Loucy (cell line): Measurements from ENCODE around the gene CDK18.

Source experiments
- H2AFZ ChIP-seq: fragments of 200-600 bp; sonication (generic); 2 replicates; pipeline ENCODE4 v1.6.0; 2016; ENCODE audit warnings: antibody characterized with exemption, mild to moderate bottlenecking, low read length, moderate library complexity
- H3F3A ChIP-seq: fragments of 200-600 bp; 2 replicates; pipeline ENCODE4 v1.6.0; 2016; ENCODE audit warnings: antibody characterized with exemption, low read depth, mild to moderate bottlenecking
- H3K27me3 ChIP-seq: fragments of 200-600 bp; sonication (generic); 2 replicates; pipeline ENCODE4 v1.6.1; 2014; ENCODE audit warnings: low read length, mild to moderate bottlenecking; ENCODE audit not compliant: insufficient read depth, poor library complexity, severe bottlenecking
- H3K36me3 ChIP-seq: fragments of 200-600 bp; sonication (generic); 2 replicates; pipeline ENCODE4 v1.6.1; 2016; ENCODE audit warnings: low read length; ENCODE audit not compliant: insufficient read depth
- H3K4me1 ChIP-seq: fragments of 200-600 bp; sonication (generic); 2 replicates; pipeline ENCODE4 v1.5.1; 2014; ENCODE audit warnings: low read length, mild to moderate bottlenecking; ENCODE audit not compliant: insufficient read depth, poor library complexity, severe bottlenecking
- H3K4me2 ChIP-seq: fragments of 200-600 bp; sonication (generic); 2 replicates; pipeline ENCODE4 v1.6.0; 2014; ENCODE audit warnings: antibody characterized with exemption, low read length, low read depth, mild to moderate bottlenecking; ENCODE audit not compliant: poor library complexity, severe bottlenecking
- H3K4me3 ChIP-seq: fragments of 200-600 bp; sonication (generic); 2 replicates; pipeline ENCODE4 v1.5.1; 2014; ENCODE audit warnings: low read length, mild to moderate bottlenecking, mixed read lengths; ENCODE audit not compliant: poor library complexity, severe bottlenecking
- H3K79me2 ChIP-seq: fragments of 200-600 bp; sonication (generic); 2 replicates; pipeline ENCODE4 v1.6.1; 2014; ENCODE audit warnings: low read length; ENCODE audit not compliant: insufficient read depth
- H3K9ac ChIP-seq: fragments of 200-600 bp; sonication (generic); 2 replicates; pipeline ENCODE4 v1.6.0; 2014; ENCODE audit warnings: mild to moderate bottlenecking, low read depth, low read length, moderate library complexity; ENCODE audit not compliant: poor library complexity, severe bottlenecking
- H3K9me2 ChIP-seq: fragments of 200-600 bp; sonication (generic); replicated peaks from 2 replicates; pipeline ENCODE4 v1.6.1; 2016; ENCODE audit warnings: low read depth, low read length, mixed read lengths
- H3K9me3 ChIP-seq: fragments of 200-600 bp; sonication (generic); 2 replicates; pipeline ENCODE4 v1.6.1; 2014; ENCODE audit warnings: mild to moderate bottlenecking, antibody characterized with exemption, low read length, low read depth; ENCODE audit not compliant: insufficient read depth
- H4K20me1 ChIP-seq: fragments of 200-600 bp; sonication (generic); 2 replicates; pipeline ENCODE4 v1.6.0; 2014; ENCODE audit warnings: antibody characterized with exemption, low read length, mild to moderate bottlenecking; ENCODE audit not compliant: insufficient read depth, poor library complexity, severe bottlenecking
- CTCF ChIP-seq: fragments of 200-600 bp; sonication (generic); conservative IDR thresholded peaks from 2 replicates; pipeline ENCODE4 v1.5.1; 2014; ENCODE audit warnings: mild to moderate bottlenecking, antibody characterized with exemption, low read length
- EZH2phosphoT487 ChIP-seq: fragments of 200-600 bp; IDR thresholded peaks from 2 replicates; pipeline ENCODE4 v1.6.1; 2018; ENCODE audit warnings: antibody characterized with exemption, mild to moderate bottlenecking, moderate library complexity, borderline replicate concordance

Gene CDK18

DNA sequence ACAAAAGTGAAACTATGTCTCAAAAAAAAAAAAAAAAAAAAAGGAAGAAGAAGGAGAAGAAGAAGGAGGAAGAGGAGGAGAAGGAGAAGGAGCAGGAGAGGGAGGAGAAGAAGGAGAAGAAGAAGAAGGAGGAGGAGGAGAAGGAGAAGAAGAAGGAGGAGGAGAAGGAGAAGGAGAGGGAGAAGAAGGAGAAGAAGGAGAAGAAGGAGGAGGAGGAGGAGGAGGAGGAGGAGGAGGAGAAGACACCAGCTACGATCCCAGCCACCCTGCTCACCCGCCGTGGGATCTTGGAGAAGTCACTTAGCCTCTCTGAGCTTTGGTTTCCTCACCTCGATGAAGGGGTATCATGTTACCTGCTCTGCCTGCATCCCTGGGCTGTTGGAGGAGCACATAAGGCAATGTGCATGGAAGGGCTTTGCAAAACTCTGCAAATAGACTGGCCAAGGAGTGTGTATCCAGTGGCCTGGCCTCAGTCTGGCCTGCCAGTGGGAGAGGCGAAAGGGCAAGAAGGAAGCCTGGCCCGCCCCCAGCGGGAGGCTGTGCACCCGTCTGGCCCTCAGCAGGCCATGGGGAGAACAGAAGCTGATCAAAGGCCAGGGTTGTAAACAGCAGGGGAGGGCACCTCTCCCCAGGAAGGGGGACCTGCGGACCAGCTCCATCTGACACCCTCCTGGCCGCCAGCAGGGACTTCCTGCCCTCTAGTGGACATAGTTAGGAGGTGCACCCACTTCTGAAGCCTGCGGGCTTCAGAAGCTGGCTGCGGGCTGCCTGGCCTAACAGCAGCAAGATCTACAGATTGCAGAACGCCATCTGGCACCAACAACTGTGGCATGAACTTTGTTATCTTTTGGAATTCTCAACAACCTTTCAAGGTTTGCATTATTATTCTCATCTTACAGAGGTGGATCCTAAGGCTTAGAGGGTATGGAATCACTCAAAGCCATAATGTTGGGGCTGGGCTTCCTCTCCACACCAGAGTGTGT is 19.2 kb upstream of the CDK18 start:
- Histone ChIP-seq H3K9me3 (no peaks in the 10 kb centered on the region), H3K4me1 (peaks cover 6% of the 10 kb centered on the region), H3K4me2 (peak overlapping the region; percentile 23), H3K4me3 (no peak overlapping the region), H3K27me3 (no peaks in the 10 kb centered on the region), H3K79me2 (no peaks in the 10 kb centered on the region), H3K36me3 (no peaks in the 10 kb centered on the region), H3F3A (no peaks in the 10 kb centered on the region), H3K9me2 (no peaks in the 10 kb centered on the region), H4K20me1 (no peaks in the 10 kb centered on the region), H3K9ac (no peak overlapping the region), H2AFZ (no peak overlapping the region)
- TF ChIP-seq CTCF (peak; percentile 97), EZH2phosphoT487 (no peak)

DNA sequence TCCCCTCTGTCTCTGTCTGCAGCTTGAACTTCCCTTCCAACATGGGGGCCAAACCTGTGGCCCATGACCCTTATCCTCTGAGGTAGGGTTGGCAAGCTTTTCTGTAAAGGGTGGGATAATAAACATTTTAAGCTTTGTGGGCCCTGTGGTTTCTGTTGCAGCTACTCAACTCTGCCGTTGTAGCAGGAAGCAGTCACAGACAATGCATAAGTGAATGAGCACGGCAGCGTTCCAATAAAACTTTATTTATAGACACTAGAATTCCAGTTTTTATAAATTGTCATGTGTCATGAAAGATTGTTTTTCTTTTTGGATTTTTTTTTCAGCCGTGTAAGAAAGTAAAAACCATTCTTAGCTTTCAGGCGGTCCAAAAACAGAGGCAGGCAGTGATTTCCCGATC is 18.2 kb upstream of the CDK18 start:
- H3K9me3 ChIP-seq, result no peaks in the 10 kb centered on the region
- H4K20me1 ChIP-seq, result no peaks in the 10 kb centered on the region
- H3F3A ChIP-seq, result no peaks in the 10 kb centered on the region
- peaks cover 6% of the 10 kb centered on the region for H3K4me1 ChIP-seq
- no peaks in the 10 kb centered on the region for H3K9me2 ChIP-seq
- TF ChIP-seq CTCF (no peak), EZH2phosphoT487 (no peak)
- no peak overlapping the region for H3K4me3 ChIP-seq
- no peaks in the 10 kb centered on the region for H3K79me2 ChIP-seq
- no peak overlapping the region for H2AFZ ChIP-seq
- H3K36me3 ChIP-seq, result no peaks in the 10 kb centered on the region
- no peak overlapping the region for H3K4me2 ChIP-seq
- no peaks in the 10 kb centered on the region for H3K27me3 ChIP-seq
- H3K9ac ChIP-seq, result no peak overlapping the region

GRCh38 chr1:205488074-205488723 is 16.3 kb upstream of the CDK18 start:
- H3K4me2 ChIP-seq, result no peak overlapping the region
- no peaks in the 10 kb centered on the region for H3K79me2 ChIP-seq
- no peaks in the 10 kb centered on the region for H3K9me2 ChIP-seq
- H3K9ac ChIP-seq, result no peak overlapping the region
- no peaks in the 10 kb centered on the region for H3K27me3 ChIP-seq
- no peak overlapping the region for H3K4me3 ChIP-seq
- H4K20me1 ChIP-seq, result no peaks in the 10 kb centered on the region
- H2AFZ ChIP-seq, result no peak overlapping the region
- no peaks in the 10 kb centered on the region for H3F3A ChIP-seq
- no peaks in the 10 kb centered on the region for H3K9me3 ChIP-seq
- TF ChIP-seq CTCF (peak; percentile 88), EZH2phosphoT487 (no peak)
- H3K36me3 ChIP-seq, result no peaks in the 10 kb centered on the region
- H3K4me1 ChIP-seq, result peaks cover 6% of the 10 kb centered on the region
